SIG-M5 treated with dmso at 0.1 percent for 504 hours (cell line): ENCODE results near the gene TNFRSF18.
"Not testable (repeated sequence)": the region's sequence is repeated elsewhere in the genome, so short reads cannot be mapped to it uniquely, and the experiment has no call there.

Source experiments
- DNase-seq: peaks from one replicate; lab custom pipeline; 2025; ENCODE audit not compliant: unreplicated experiment; lab: John Stamatoyannopoulos, UW

The TNFRSF18 gene

GRCh38 chr1:1179983-1180861 is 26.2 kb downstream of the TNFRSF18 start:
- no peak for DNase-seq

DNA sequence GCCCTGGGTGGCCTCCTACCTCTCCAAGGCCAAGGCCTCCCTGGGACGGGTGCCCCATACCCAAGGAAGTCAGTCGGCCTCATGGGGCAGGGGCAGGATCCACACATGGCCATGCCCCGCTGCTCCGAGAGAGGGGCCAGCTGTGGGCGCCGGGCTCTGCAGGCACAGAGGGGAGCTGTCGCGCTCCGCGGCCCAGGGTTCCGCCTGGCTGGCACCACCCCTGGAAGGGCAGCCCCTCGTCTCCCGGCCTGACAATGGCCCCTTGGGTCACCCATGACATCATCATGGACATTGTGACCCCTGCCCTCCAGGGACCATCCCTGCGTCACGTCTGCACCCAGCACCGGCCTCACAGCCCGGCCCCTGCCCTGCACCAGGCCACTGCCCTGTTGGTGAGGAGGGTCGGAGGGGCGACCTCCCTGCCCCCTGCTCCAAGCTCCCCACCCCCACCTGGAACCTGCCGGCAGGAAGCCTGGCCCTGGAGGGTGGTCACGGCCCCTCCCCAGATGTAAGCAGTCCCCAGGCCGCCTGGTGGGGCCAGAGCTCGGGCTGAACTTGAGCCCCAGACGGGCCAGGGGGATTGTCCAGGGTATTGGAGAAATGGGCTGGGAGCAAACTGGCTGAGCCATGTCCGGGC is 26.9 kb downstream of the TNFRSF18 start:
- DNase-seq = no peak

- DNase-seq = no peak
Measured at GRCh38 chr1:1178794-1179331, 27.5 kb downstream of the TNFRSF18 start.

DNA sequence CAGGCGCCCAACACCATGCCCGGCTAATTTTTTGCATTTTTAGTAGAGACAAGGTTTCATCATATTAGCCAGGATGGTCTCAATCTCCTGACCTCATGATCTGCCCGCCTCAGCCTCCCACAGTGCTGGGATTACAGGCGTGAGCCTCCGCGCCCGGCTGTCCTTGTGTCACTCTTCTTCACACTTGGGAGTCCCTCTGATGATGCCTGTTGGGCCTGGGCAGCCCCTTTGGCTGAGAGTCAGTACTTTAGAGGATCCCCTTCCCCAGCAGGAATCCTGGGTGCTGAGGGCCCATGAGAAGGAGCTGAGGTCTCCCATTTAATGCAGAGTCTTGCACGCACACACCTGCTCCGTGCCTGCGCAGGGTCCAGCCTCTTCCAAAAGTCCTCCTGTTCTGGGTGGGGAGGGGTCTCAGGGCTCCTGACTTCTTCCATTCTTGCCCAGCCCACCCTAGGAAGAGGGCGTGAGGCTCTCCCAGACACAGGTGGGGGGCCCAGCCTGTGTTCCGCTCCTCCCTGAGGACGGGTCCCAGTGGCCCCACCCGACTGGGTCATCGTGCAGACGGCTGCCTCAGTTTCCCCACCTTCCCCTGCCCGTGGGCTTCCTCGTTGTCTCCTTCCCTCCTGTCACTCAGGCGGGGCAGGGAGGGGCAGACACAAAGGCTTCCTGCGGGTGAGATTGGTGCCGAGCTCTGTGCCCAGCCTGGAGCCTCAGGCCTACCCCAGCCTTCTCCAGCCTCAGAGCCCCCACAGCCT is 28.8 kb downstream of the TNFRSF18 start:
- DNase-seq = no peak

DNA sequence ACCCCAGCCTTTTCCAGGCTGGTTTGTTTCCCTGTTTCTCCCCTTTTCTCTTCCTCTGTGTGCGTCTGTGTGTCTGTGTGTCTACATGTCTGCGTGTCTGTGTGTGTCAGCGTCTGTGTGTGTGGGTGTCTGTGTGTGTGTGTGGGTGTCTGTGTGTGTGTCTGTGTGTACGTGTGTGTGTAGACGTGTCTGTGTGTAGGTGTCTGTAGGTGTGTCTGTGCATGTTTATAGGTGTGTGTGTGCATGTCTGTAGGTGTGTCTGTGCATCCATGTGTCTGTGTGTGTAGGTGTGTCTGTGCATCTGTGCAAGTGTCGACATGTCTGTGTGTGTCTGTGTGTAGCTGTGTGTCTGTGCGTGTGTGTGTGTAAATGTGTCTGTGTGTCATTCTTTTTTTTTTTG is 29.5 kb downstream of the TNFRSF18 start:
- no peak for DNase-seq

- not testable (repeated sequence) for DNase-seq
Measured at GRCh38 chr1:1176063-1176761, 30.2 kb downstream of the TNFRSF18 start.

DNA sequence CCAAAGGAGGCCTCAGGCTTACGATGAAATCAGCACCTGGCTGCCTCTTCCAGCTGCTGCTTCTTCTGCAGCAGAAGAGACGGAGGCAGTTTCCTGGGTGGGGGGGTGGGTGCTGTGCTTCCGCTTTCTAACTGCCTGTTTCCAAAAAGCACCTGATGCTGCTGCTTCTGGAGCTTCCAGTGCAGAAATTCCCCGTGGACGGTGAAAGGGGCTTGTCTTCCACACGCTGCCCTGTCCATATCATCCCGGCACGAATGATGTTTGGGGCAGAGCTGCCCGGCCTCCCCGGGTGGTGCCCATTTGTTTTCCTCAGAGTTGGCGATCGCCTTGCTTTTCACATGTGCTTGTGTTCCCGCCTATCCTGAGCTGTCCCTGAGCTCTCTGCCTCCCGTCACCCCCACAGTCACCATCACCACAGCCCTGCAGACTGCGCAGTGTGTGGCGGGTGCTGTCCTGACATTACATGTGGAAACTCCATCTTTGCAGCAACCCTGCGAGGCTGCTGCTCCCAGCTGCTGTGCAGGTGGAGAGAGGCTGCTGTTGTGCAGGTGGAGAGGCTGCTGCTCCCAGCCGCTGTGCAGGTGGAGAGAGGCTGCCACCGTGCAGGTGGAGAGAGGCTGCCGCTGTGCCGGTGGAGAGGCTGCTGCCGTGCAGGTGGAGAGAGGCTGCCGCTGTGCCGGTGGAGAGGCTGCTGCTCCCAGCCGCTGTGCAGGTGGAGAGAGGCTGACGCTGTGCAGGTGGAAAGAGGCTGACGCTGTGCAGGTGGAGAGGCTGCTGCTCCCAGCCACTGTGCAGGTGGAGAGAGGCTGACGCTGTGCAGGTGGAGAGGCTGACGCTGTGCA is 30.9 kb downstream of the TNFRSF18 start:
- no peak for DNase-seq

DNA sequence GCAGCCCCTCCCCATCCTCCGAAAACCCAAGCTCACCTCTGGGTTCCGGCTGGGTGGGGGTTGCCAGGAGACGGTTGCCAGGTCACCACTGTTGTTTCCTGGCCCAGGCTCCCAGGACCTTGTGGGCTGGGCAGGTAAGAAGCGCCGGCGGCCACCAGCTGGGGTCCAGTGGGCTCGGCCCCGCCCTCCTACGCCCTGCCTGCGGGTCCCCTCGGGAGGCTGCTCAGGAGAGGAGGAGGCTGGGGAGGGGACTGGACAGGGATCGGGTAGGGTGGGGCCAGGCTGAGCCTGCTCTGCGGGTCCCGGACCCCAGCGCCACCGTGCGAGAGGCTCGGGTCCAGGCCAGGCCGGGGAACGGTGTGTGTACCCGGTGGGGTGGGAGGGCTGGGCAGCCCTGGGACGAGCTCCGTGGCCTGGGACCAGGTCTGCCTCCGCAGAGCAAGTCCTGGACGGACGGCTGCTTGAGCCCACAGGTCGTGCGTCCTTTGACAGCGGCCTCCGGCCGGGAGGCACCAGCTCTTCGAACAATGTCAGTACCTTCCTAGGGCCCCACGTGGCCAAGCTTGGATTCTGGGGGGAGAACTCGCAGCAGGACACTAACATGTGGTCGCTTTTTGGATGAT is 32.5 kb downstream of the TNFRSF18 start, which contains the start of gene TTLL10:
Gene TTLL10 (plus strand): TSS at position 88 of the 623 bp plus-strand sequence. CDS start 5,336 bp downstream, outside the sequence.
- no peak for DNase-seq

DNA sequence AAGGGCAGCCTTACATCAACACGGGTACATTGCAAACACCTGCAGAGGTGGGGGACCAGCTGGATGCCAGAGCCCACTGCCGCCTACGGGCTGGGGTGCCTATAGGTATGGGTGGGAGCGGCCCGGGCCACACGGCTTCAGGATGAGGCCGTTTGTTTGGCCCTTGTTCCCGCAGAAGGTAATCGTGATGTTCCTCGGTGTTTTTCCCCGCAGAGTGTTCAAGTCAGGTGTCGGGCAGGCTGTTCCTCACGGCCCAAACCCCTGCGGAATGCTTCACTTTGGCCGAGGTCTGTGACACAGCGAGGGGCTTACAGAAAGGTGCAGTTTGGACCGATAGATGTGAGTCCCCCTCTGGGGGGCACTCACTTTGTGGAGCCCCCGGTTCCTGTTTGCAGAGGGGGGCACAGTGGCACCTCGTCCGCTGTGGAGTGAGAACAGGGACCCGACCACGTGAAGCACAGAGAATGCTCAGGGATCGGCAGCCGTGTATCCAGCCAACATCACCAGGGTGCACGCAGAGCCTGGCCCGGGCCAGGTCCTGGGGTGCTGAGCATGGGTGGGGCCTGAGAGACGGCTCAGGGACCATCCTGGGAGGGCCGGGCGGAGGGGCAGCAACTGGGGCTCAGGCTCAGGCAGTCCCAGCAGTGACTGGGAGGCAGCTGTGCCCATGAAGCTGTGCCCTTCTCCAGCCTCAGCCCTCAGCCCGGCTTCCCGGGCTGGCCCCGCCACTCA is 33.2 kb downstream of the TNFRSF18 start:
- no peak for DNase-seq

DNA sequence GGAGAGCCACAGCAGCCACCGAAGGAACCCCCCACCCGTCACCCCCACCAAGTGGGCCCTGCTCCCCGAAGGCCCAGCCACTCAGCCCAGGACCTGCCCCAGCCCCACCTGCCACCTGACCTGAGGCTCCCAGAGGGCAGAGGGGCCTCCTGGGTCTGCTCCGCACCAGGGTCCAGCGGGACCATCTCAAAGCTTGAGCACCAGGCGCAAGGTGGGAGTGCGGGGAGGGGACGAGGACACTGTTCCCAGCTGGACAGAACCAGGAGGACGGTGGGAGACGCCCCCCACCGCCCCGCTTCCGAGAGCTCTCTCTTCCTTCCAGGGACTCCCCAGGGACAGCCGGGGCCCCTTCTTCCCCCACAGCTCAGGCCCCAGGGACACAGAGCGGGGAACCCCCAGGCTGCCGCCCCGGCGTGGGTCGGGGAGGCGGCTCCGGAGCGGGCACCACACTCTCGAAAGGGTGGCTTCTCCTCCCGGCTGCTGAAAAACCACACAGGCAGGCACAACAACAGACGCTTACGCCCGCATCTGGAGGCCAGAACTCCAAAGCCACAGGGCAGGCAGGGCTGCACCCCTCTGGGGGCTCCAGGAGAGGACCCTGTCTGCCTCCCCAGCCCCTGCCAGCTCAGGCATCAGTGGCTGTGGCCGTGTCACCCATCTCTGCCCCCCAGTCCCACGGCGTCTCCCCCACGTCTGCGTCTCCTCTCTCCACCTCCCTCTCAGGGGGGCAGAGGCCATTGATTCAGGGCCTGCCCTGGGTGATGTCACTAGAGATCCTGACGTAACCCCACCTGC is 34.6 kb downstream of the TNFRSF18 start:
- no peak for DNase-seq

DNA sequence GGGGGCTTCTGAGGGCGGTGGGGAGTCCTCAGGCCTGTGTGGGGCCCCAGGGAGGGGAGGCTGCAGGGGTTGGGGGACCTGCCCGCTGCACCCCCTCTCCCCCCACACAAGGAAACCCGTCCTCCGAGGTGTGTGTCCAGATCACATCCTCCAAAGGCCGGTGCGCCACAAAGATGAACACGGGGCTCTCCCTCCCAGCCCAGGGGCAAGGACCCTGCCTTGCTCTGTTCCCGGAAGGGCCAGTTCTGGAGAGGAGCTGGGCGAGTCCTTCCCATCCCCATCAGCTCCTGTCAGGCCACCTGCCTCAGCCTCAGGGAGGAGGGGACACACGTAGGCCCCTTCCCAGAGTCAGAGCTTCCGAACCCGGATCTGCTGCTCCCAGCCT is 35.2 kb downstream of the TNFRSF18 start:
- DNase-seq = no peak

DNA sequence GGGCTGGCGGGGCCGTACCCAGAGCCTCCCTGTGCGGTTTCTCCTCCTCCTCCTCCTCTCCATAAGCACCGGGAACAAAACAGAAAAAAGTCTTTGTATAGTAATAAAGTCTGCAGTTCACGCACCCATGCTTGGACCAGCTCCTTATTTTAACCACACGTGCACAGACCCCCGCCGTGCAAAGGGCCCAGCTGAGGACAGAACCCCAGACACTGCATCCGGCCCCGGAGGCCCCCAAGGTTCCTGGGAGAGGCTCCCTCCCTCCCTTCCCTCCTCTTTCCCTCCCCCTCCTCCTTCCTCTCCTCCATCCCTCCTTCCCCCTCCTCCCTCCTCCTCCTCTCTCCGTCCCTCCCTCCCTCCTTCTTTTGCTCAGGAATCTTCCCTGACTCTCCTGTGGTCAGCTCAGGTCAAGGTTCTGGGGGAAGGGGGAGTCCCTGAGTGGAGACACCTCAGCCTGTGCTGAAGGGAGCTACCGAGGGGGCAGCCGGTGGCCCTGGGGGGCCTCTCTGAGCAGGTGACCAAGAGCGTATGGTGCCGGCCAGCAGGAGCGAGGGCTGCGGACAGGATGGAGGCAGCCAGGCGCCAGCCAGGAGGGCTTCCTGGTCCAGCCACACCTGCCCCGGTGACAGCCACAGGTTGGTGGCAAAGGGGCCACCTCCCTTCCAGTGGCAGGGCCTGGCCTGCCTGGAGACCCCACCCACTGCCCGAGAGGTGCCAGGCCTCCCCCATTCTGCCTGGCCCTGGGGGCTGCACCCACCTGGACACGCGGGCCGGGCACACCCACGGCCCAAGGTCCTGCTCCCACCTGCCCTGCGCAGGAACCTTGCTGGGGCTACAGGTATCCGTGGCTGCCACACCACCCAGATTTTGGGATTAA is 35.9 kb downstream of the TNFRSF18 start:
- no peak for DNase-seq

DNA sequence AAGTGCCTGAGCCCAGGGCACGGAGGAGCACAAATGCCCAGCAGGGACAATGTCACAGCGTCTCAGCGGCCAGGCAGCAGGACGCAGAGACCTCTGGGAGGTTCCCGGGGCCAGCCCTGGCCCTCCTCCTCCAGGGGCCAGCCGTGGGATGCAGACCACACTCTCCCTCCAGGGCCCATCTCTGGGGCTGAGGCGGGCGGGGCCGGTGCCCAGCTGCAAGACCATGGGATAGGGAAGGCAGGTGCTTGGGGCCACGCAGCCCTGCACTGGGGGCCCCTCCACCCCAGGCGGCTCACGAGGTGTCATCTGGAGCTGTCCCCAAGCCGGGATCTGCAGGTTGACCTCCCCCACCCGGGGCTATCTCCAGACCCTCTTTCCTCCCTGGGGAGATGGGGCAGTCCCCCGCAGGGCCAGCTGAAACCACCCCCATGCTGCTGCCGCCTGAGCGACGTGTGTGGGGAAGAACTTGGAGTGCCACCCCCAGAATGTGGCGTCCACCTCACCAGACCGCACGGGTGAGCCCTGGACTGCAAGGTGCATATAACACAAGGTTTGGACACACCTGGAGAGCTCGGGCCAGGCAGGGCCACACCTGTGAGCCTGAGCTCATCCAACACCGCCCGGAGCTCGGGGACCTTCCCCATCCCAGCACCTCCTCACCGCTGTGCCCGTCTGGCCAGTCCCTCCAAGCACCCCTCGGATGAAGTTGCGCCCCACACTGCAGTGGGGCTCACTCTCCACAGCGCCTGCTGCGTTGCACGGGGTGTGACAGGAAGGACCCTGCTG is 36.8 kb downstream of the TNFRSF18 start:
- no peak for DNase-seq

DNA sequence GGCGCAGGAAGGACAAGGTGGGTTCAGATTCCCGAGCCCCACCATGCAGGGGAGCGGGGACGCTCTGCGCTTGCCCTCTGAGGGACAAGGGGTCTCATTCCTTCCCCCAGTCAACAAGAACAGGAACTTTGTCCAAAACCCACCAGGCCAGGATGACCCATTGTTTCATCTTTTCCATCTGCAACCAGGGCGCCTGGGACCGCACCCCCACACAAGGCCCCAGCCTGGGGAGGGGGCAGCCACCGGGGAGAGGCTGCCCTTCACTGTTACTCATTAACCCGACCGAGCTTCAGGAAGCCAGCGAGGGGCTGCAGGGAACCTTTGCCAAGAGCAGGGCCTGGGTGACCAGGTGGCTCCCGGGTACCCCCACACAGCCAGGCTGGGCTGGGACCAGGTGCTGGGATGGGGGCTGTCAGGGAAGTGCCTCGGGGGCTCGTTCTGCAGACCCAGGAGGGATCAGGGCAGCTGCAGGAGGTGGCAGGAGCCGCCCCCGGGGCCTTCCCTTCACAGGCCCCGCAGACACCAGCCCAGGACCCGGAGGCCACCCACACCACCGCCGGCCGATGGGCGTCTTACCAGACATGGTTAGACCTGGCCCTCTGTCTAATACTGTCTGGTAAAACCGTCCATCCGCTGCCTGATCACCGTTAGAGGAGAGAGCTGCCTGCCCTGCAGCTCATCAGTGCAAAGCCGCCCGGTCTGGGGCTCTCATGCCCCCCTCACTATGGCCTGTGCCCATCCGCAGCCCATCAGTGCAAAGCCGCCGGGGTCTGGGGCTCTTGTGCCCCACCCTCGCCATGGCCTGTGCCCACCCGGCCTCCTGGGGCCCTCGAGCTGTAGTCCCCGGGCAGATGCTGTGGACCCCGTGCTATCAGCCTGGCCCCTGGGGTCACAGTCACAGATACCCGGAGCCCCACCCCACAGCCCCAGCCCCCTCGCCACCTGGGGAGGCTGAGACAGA is 37.7 kb downstream of the TNFRSF18 start:
- DNase-seq = no peak

GRCh38 chr1:1167841-1168450 is 38.4 kb downstream of the TNFRSF18 start:
- DNase-seq = no peak
